HG03159 (cell line): ENCODE results near the gene KRTAP2-3.
"Not testable (repeated sequence)": the region's sequence is repeated elsewhere in the genome, so short reads cannot be mapped to it uniquely, and the experiment has no call there.

Experiments used
- ATAC-seq: cut with Tn5 transposase; IDR thresholded peaks from one replicate; pipeline ENCODE4 v1.9.1; 2021; ENCODE audit warnings: mild to moderate bottlenecking, moderate library complexity; ENCODE audit not compliant: unreplicated experiment

KRTAP2-3 gene

GRCh38 chr17:41060052-41060604, at the start of gene KRTAP2-3:
KRTAP2-3 (minus strand) TSS chr17:41060114; CDS start chr17:41060050, 64 bp downstream.
- no peak for ATAC-seq

GRCh38 chr17:41108728-41109386, 48.9 kb upstream of the KRTAP2-3 start:
- not testable (repeated sequence) for ATAC-seq

GRCh38 chr17:41107941-41108450, 48.1 kb upstream of the KRTAP2-3 start:
- no peak for ATAC-seq

GRCh38 chr17:41105347-41105746, 45.4 kb upstream of the KRTAP2-3 start, which contains the start of gene KRTAP4-9:
KRTAP4-9 (plus strand) TSS chr17:41105389; CDS start chr17:41105389, 0 bp downstream.
- not testable (repeated sequence) for ATAC-seq

GRCh38 chr17:41104386-41105038, 44.6 kb upstream of the KRTAP2-3 start:
- ATAC-seq: not testable (repeated sequence)

- no peak for ATAC-seq
Observed at GRCh38 chr17:41103896-41104295, 44.0 kb upstream of the KRTAP2-3 start.

GRCh38 chr17:41101586-41102259, 41.8 kb upstream of the KRTAP2-3 start, which contains the start of gene KRTAP4-16:
KRTAP4-16 (minus strand) TSS chr17:41102209; CDS start chr17:41102209, 0 bp downstream.
- ATAC-seq: no peak

GRCh38 chr17:41099682-41100480, 40.0 kb upstream of the KRTAP2-3 start:
- not testable (repeated sequence) for ATAC-seq

GRCh38 chr17:41098481-41098880, 38.6 kb upstream of the KRTAP2-3 start:
- no peak for ATAC-seq

- ATAC-seq: no peak
Observed at GRCh38 chr17:41098042-41098441, 38.1 kb upstream of the KRTAP2-3 start, which contains the start of gene KRTAP4-8. KRTAP4-8 (minus strand) TSS chr17:41098142; CDS start chr17:41098084, 58 bp downstream.

- ATAC-seq: no peak
Observed at GRCh38 chr17:41096055-41096454, 36.1 kb upstream of the KRTAP2-3 start.

GRCh38 chr17:41088760-41089352, 28.9 kb upstream of the KRTAP2-3 start:
- ATAC-seq: not testable (repeated sequence)

- not testable (repeated sequence) for ATAC-seq
Observed at GRCh38 chr17:41084100-41084856, 24.4 kb upstream of the KRTAP2-3 start, which contains the start of gene KRTAP4-7. KRTAP4-7 (plus strand) TSS chr17:41084150; CDS start chr17:41084207, 57 bp downstream.

GRCh38 chr17:41083427-41083826, 23.5 kb upstream of the KRTAP2-3 start:
- ATAC-seq: not testable (repeated sequence)

- ATAC-seq: no peak
Observed at GRCh38 chr17:41082626-41083025, 22.7 kb upstream of the KRTAP2-3 start.

GRCh38 chr17:41076788-41077187, 16.9 kb upstream of the KRTAP2-3 start:
- ATAC-seq: no peak

- no peak for ATAC-seq
Observed at GRCh38 chr17:41073676-41074075, 13.8 kb upstream of the KRTAP2-3 start.

GRCh38 chr17:41071606-41072360, 11.9 kb upstream of the KRTAP2-3 start:
- ATAC-seq: no peak
